ENCODE data around the gene CUX1.

Gene CUX1

GRCh38 chr7:102061981-102062390 lies 244.6 kb downstream of the CUX1 start:
- TF ChIP-seq MAX (IDR thresholded peaks at IDR 0.05) (0 out of 2 replicates have a peak, but pooled peaks have one; percentile 35), CEBPB (IDR thresholded peaks at IDR 0.05) (no peak), YY1 (IDR thresholded peaks at IDR 0.05; ENCODE audit: low read depth) (no peak), ZBTB7A (IDR thresholded peaks at IDR 0.05; ENCODE audit: low read depth) (no peak), EGR1 (IDR thresholded peaks at IDR 0.05) (no peak), USF1 (IDR thresholded peaks at IDR 0.05) (peak; percentile 19; the same call in 1 of the 2 replicates), TAF1 (IDR thresholded peaks at IDR 0.05; ENCODE audit: low read depth) (no peak)

- TF ChIP-seq MAX (IDR thresholded peaks at IDR 0.05) (peak; percentile 28; the same call in 1 of the 2 replicates), CREB1 (IDR thresholded peaks at IDR 0.05; ENCODE audit: low read depth) (no peak)
These were observed 246.3 kb downstream of the CUX1 start for GRCh38 chr7:102063690-102064180.

GRCh38 chr7:102064361-102065025 lies 247.1 kb downstream of the CUX1 start:
- TF ChIP-seq NFIC (IDR thresholded peaks at IDR 0.05) (0 out of 2 replicates have a peak, but pooled peaks have one; percentile 32), ZBTB7A (IDR thresholded peaks at IDR 0.05; ENCODE audit: low read depth) (no peak)

GRCh38 chr7:102065226-102065625 lies 247.8 kb downstream of the CUX1 start:
- no peak for TF ChIP-seq RAD21 (IDR thresholded peaks at IDR 0.05; ENCODE audit: low read depth)
- TF ChIP-seq TAF1 (IDR thresholded peaks at IDR 0.05; ENCODE audit: low read depth), result no peak

GRCh38 chr7:102066476-102066875 lies 249.1 kb downstream of the CUX1 start:
- TF ChIP-seq REST (IDR thresholded peaks at IDR 0.05; ENCODE audit: low read depth) (no peak), CEBPB (IDR thresholded peaks at IDR 0.05) (no peak), NFIC (IDR thresholded peaks at IDR 0.05) (no peak), TAF1 (IDR thresholded peaks at IDR 0.05; ENCODE audit: low read depth) (no peak), EGR1 (IDR thresholded peaks at IDR 0.05) (no peak), MAX (IDR thresholded peaks at IDR 0.05) (no peak), ZBTB7A (IDR thresholded peaks at IDR 0.05; ENCODE audit: low read depth) (no peak), USF1 (IDR thresholded peaks at IDR 0.05) (no peak), TCF12 (IDR thresholded peaks at IDR 0.05; ENCODE audit: low read depth) (no peak), RAD21 (IDR thresholded peaks at IDR 0.05; ENCODE audit: low read depth) (no peak), FOXM1 (IDR thresholded peaks at IDR 0.05; ENCODE audit: borderline replicate concordance, low read depth) (no peak), CREB1 (IDR thresholded peaks at IDR 0.05; ENCODE audit: low read depth) (no peak), TEAD4 (IDR thresholded peaks at IDR 0.05) (no peak), YY1 (IDR thresholded peaks at IDR 0.05; ENCODE audit: low read depth) (no peak), EP300 (IDR thresholded peaks at IDR 0.05; ENCODE audit: borderline replicate concordance) (no peak)

GRCh38 chr7:102068846-102069245 lies 251.4 kb downstream of the CUX1 start:
- TF ChIP-seq TCF12 (IDR thresholded peaks at IDR 0.05; ENCODE audit: low read depth) (no peak), FOXM1 (IDR thresholded peaks at IDR 0.05; ENCODE audit: borderline replicate concordance, low read depth) (no peak), EP300 (IDR thresholded peaks at IDR 0.05; ENCODE audit: borderline replicate concordance) (no peak), REST (IDR thresholded peaks at IDR 0.05; ENCODE audit: low read depth) (no peak), TEAD4 (IDR thresholded peaks at IDR 0.05) (no peak), EGR1 (IDR thresholded peaks at IDR 0.05) (no peak), TAF1 (IDR thresholded peaks at IDR 0.05; ENCODE audit: low read depth) (no peak), YY1 (IDR thresholded peaks at IDR 0.05; ENCODE audit: low read depth) (no peak), ZBTB7A (IDR thresholded peaks at IDR 0.05; ENCODE audit: low read depth) (no peak), NFIC (IDR thresholded peaks at IDR 0.05) (no peak), MAX (IDR thresholded peaks at IDR 0.05) (no peak), RAD21 (IDR thresholded peaks at IDR 0.05; ENCODE audit: low read depth) (no peak)
